Hepatocyte (in vitro differentiated cells): Measurements from ENCODE around the gene TMEM98. TPM values are rescaled to one million over a fixed set of nuclear protein-coding genes. Genes with fewer than 3 reads are reported as not detected.

Experiments used
- DNase-seq: peaks from one replicate; pipeline ENCODE4 v3.0.0-alpha.2; 2016; ENCODE audit warnings: low spot score
- H2AFZ ChIP-seq: fragments of 200-600 bp; sonication (generic); 2 replicates; pipeline ENCODE4 v1.6.0; 2016; ENCODE audit warnings: antibody characterized with exemption, mild to moderate bottlenecking
- H3K27ac ChIP-seq: fragments of 200-600 bp; sonication (generic); 2 replicates; pipeline ENCODE4 v1.5.1; 2016; ENCODE audit warnings: mild to moderate bottlenecking
- H3K27me3 ChIP-seq: fragments of 200-600 bp; sonication (generic); 2 replicates; pipeline ENCODE4 v1.6.1; 2016
- H3K36me3 ChIP-seq: fragments of 200-600 bp; sonication (generic); replicated peaks from 2 replicates; pipeline ENCODE4 v1.5.1; 2016; ENCODE audit warnings: low read depth; ENCODE audit not compliant: insufficient read depth
- H3K4me1 ChIP-seq: fragments of 200-600 bp; sonication (generic); 2 replicates; pipeline ENCODE4 v1.5.1; 2016; ENCODE audit warnings: mild to moderate bottlenecking, moderate library complexity; ENCODE audit not compliant: insufficient read depth
- H3K4me2 ChIP-seq: fragments of 200-600 bp; sonication (generic); 2 replicates; pipeline ENCODE4 v1.6.0; 2016
- H3K4me3 ChIP-seq: fragments of 200-600 bp; sonication (generic); 2 replicates; pipeline ENCODE4 v1.5.1; 2016; ENCODE audit warnings: mild to moderate bottlenecking
- H3K79me2 ChIP-seq: fragments of 200-600 bp; sonication (generic); 2 replicates; pipeline ENCODE4 v1.6.0; 2017; ENCODE audit warnings: mild to moderate bottlenecking
- H3K9me2 ChIP-seq: fragments of 200-600 bp; sonication (generic); replicated peaks from 2 replicates; pipeline ENCODE4 v1.6.0; 2017; ENCODE audit warnings: mild to moderate bottlenecking; ENCODE audit not compliant: insufficient read depth
- H3K9me3 ChIP-seq: fragments of 200-600 bp; sonication (generic); 2 replicates; pipeline ENCODE4 v1.5.1; 2016; ENCODE audit warnings: low read depth, mild to moderate bottlenecking
- H4K20me1 ChIP-seq: fragments of 200-600 bp; sonication (generic); 2 replicates; pipeline ENCODE4 v1.6.0; 2016; ENCODE audit warnings: mild to moderate bottlenecking; ENCODE audit not compliant: insufficient read depth, poor library complexity, severe bottlenecking
- CTCF ChIP-seq: fragments of 200-600 bp; sonication (generic); IDR thresholded peaks from 2 replicates; pipeline ENCODE4 v1.5.1; 2016; ENCODE audit warnings: antibody characterized with exemption, mild to moderate bottlenecking; ENCODE audit not compliant: poor library complexity
- EZH2 ChIP-seq: fragments of 200-600 bp; sonication (generic); IDR thresholded peaks from 2 replicates; pipeline ENCODE4 v1.6.1; 2016; ENCODE audit warnings: antibody characterized with exemption, mild to moderate bottlenecking, borderline replicate concordance
- EZH2phosphoT487 ChIP-seq: fragments of 200-600 bp; sonication (generic); IDR thresholded peaks from one replicate; pipeline ENCODE4 v1.6.1; 2018; ENCODE audit warnings: antibody characterized with exemption, mild to moderate bottlenecking, low read depth, moderate library complexity; ENCODE audit not compliant: unreplicated experiment, severe bottlenecking
- WGBS: methylation state at CpG from one replicate; pipeline ENCODE4 v1.1.6; 2016; ENCODE audit warnings: low lambda C conversion rate; ENCODE audit errors: missing lambda C conversion rate; 5-methylcytosine and 5-hydroxymethylcytosine counted together
- polyA plus RNA-seq: library from polyadenylated mRNA; unstranded; fragments of >200 nt; fragmentation: Nextera tagmentation; extraction: Ambion mirVana; gene quantifications from 2 replicates; pipeline ENCODE4 v1.2.1, GENCODE V29; 2016
- total RNA-seq: library from RNA; depleted of rRNA; stranded (reverse); fragments of >200 nt; gene quantifications from 2 replicates; pipeline ENCODE4 v1.2.3, GENCODE V29; 2014

Gene TMEM98
- total and polyA plus RNA-seq, 2 experiments from 2014 or later = 280 to 406 TPM

GRCh38 chr17:32909787-32910369 is 18.1 kb upstream of the TMEM98 start:
- Histone ChIP-seq H3K4me3 (no peak overlapping the region), H3K4me1 (peaks cover 41% of the 10 kb centered on the region), H4K20me1 (no peaks in the 10 kb centered on the region), H3K27ac (peak overlapping the region; percentile 75), H3K9me3 (no peaks in the 10 kb centered on the region), H3K4me2 (no peak overlapping the region), H3K27me3 (no peaks in the 10 kb centered on the region), H3K79me2 (no peaks in the 10 kb centered on the region), H3K36me3 (no peaks in the 10 kb centered on the region), H3K9me2 (no peaks in the 10 kb centered on the region), H2AFZ (peak overlapping the region; percentile 45)
- DNase-seq = peak; percentile 90
- 29% methylated on average over 4 of the region's 4 CpGs for WGBS
- TF ChIP-seq CTCF (peak; percentile 73), EZH2 (no peak)

- H3K9me2 ChIP-seq = no peaks in the 10 kb centered on the region
- no peaks in the 10 kb centered on the region for H3K36me3 ChIP-seq
- H3K27me3 ChIP-seq = no peaks in the 10 kb centered on the region
- H3K4me3 ChIP-seq = no peak overlapping the region
- H4K20me1 ChIP-seq = no peaks in the 10 kb centered on the region
- no peaks in the 10 kb centered on the region for H3K9me3 ChIP-seq
- DNase-seq = peak; percentile 43
- H3K79me2 ChIP-seq = no peaks in the 10 kb centered on the region
- H2AFZ ChIP-seq = no peak overlapping the region
- H3K4me2 ChIP-seq = peak overlapping the region; percentile 40
- H3K4me1 ChIP-seq = peaks cover 32% of the 10 kb centered on the region
- peak overlapping the region; percentile 75 for H3K27ac ChIP-seq
- TF ChIP-seq EZH2 (no peak), CTCF (no peak), EZH2phosphoT487 (no peak)
- 50% methylated on average over 3 of the region's 3 CpGs for WGBS
Measured at GRCh38 chr17:32910769-32911168, 17.2 kb upstream of the TMEM98 start.

GRCh38 chr17:32912218-32912897 is 15.6 kb upstream of the TMEM98 start:
- no peaks in the 10 kb centered on the region for H3K9me3 ChIP-seq
- H3K36me3 ChIP-seq = no peaks in the 10 kb centered on the region
- H3K27ac ChIP-seq = peak overlapping the region; percentile 67
- H3K9me2 ChIP-seq = no peaks in the 10 kb centered on the region
- peak overlapping the region; percentile 42 for H2AFZ ChIP-seq
- DNase-seq = peak; percentile 91
- no peak overlapping the region for H3K4me3 ChIP-seq
- TF ChIP-seq EZH2phosphoT487 = peak; percentile 70
- TF ChIP-seq EZH2 = no peak
- no peaks in the 10 kb centered on the region for H3K27me3 ChIP-seq
- H3K4me2 ChIP-seq = peak overlapping the region; percentile 66
- 14% methylated on average over 10 of the region's 10 CpGs for WGBS
- H4K20me1 ChIP-seq = no peaks in the 10 kb centered on the region
- H3K4me1 ChIP-seq = peaks cover 29% of the 10 kb centered on the region
- no peaks in the 10 kb centered on the region for H3K79me2 ChIP-seq

GRCh38 chr17:32913593-32913992 is 14.4 kb upstream of the TMEM98 start:
- no peaks in the 10 kb centered on the region for H3K79me2 ChIP-seq
- H2AFZ ChIP-seq = no peak overlapping the region
- TF ChIP-seq EZH2phosphoT487 (no peak), EZH2 (no peak), CTCF (no peak)
- no peak overlapping the region for H3K4me3 ChIP-seq
- 87% methylated on average over 7 of the region's 7 CpGs for WGBS
- no peaks in the 10 kb centered on the region for H3K36me3 ChIP-seq
- H3K9me2 ChIP-seq = no peaks in the 10 kb centered on the region
- peaks cover 29% of the 10 kb centered on the region for H3K4me1 ChIP-seq
- no peaks in the 10 kb centered on the region for H3K9me3 ChIP-seq
- no peaks in the 10 kb centered on the region for H4K20me1 ChIP-seq
- no peak overlapping the region for H3K27ac ChIP-seq
- H3K27me3 ChIP-seq = no peaks in the 10 kb centered on the region
- H3K4me2 ChIP-seq = no peak overlapping the region
- no peak for DNase-seq
